ENCODE measurements around the gene TNFSF15. TPM values are rescaled to one million over a fixed set of nuclear protein-coding genes. Genes with fewer than 3 reads are reported as not detected.

TNFSF15 gene
- total and polyA plus RNA-seq, 3 donors from 2014 or later: 0.06 to 0.40 TPM; not detected in 1

DNA sequence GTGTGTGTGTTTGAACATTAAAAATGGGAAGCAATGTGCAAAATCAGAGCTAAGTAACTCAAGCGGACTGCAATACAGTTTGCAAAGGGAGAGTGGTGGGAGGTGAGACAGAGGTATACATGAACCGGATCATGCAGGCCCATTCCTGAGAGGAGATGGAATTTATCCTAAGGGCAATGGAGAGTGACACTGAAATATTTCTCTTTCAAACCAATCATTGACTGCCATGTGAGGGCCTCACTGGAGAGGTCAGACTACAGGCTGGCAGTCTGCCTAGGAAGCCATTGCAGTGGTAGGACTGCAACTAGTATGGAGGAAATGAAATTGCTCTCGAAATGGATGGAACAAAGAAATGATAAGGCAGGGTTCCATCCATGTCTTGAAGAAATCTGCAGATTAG is 34.8 kb downstream of the TNFSF15 start:
- Histone ChIP-seq H3K4me1 (no peaks in the 10 kb centered on the region), H3K27me3 (no peaks in the 10 kb centered on the region), H3K36me3 (ENCODE audit: low read depth, missing control alignments) (no peaks in the 10 kb centered on the region), H3K4me3 (no peak overlapping the region), H3K9me3 (no peaks in the 10 kb centered on the region), H3K27ac (no peak overlapping the region)
- intact Hi-C loops (cut with DNase I; ENCODE audit: low total_unique reads): no loop called here
- WGBS, 2 donors: 90 to 94% methylated on average over 3 of the region's 3 CpGs
- DNase-seq: no peak
- TF ChIP-seq, protein P1, sequence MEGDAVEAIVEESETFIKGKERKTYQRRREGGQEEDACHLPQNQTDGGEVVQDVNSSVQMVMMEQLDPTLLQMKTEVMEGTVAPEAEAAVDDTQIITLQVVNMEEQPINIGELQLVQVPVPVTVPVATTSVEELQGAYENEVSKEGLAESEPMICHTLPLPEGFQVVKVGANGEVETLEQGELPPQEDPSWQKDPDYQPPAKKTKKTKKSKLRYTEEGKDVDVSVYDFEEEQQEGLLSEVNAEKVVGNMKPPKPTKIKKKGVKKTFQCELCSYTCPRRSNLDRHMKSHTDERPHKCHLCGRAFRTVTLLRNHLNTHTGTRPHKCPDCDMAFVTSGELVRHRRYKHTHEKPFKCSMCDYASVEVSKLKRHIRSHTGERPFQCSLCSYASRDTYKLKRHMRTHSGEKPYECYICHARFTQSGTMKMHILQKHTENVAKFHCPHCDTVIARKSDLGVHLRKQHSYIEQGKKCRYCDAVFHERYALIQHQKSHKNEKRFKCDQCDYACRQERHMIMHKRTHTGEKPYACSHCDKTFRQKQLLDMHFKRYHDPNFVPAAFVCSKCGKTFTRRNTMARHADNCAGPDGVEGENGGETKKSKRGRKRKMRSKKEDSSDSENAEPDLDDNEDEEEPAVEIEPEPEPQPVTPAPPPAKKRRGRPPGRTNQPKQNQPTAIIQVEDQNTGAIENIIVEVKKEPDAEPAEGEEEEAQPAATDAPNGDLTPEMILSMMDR (IDR thresholded peaks at IDR 0.05): no peak
- TF ChIP-seq POLR2A (IDR thresholded peaks at IDR 0.05): no peak

DNA sequence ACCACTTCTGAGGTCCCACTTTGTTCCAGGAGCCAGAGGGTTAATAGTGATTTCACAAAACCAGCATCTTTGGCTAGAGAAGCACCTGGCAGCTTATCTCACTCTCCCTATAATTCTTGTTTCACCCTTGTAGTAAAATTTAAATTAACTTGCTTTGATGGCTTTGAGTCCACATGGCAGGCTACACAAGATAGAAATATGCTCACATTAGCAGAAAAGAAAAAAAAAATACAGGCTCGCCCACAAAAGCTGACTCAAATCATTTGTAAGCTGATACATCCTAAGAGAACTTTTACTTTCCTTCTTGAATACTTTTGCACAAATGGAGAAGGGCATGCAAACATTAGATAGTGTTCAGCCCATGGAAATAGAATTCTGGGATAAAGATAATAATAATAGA is 36.2 kb downstream of the TNFSF15 start:
- no peak for DNase-seq
- Histone ChIP-seq H3K4me1 (no peaks in the 10 kb centered on the region), H3K27ac (no peak overlapping the region), H3K4me3 (no peak overlapping the region), H3K27me3 (no peaks in the 10 kb centered on the region), H3K36me3 (ENCODE audit: low read depth, missing control alignments) (no peaks in the 10 kb centered on the region), H3K9me3 (no peaks in the 10 kb centered on the region)
- intact Hi-C loops (cut with DNase I; ENCODE audit: low total_unique reads): no loop called here
- 48 to 49% methylated on average over 1 of the region's 1 CpG for WGBS, 2 donors
- no peak for TF ChIP-seq POLR2A (IDR thresholded peaks at IDR 0.05)
- TF ChIP-seq, protein P1 (IDR thresholded peaks at IDR 0.05): no peak

DNA sequence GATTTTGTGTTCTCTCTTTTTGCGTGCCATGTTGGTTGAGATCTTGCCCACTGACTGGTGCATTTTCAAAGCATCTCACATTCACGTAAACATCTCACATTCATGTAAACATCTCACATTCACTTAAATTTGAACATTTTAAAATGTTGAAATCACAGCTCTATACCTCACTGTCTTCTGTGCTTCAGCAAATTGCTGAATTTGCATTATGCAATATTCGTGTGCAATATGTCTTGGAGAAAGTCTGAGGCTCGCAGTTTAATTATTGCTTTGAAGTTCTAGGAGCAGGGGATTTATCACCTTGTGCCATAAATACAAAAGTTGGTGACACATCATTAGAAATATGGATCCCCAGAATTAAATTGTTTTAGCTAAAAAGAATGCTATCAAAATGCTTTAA is 42.6 kb downstream of the TNFSF15 start:
- intact Hi-C loops (cut with DNase I; ENCODE audit: low total_unique reads): no loop called here
- DNase-seq: no peak
- TF ChIP-seq, protein P1 (IDR thresholded peaks at IDR 0.05): no peak
- TF ChIP-seq POLR2A (IDR thresholded peaks at IDR 0.05): no peak
- no peaks in the 10 kb centered on the region for H3K4me1 ChIP-seq
- H3K27ac ChIP-seq: no peak overlapping the region
- no peak overlapping the region for H3K4me3 ChIP-seq
- H3K27me3 ChIP-seq: no peaks in the 10 kb centered on the region
- H3K9me3 ChIP-seq: no peaks in the 10 kb centered on the region
- 73% methylated on average over 4 of the region's 4 CpGs for WGBS, 2 donors
- H3K36me3 ChIP-seq (ENCODE audit: low read depth, missing control alignments): no peaks in the 10 kb centered on the region

DNA sequence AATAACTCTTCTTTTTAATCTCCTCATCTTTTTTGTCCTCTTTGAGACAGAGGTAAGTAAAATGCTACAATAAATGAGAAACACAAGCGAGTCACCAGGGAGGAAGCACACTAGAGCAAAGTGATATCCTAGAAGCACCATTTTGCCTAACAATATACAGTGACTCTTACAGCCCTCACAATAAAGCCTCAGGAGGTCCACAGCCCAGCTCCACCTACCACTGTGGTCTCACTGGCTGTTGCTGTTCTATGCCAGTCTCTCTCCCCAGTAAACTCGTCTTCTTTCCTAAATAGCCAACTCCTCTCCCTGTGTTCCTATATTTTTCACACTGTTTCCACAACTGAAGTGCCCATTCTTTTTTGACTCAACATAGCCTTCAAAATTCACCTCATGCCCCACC is 44.3 kb downstream of the TNFSF15 start:
- H3K36me3 ChIP-seq (ENCODE audit: low read depth, missing control alignments): no peaks in the 10 kb centered on the region
- no peak overlapping the region for H3K27ac ChIP-seq
- H3K9me3 ChIP-seq: no peaks in the 10 kb centered on the region
- 89 to 98% methylated on average over 2 of the region's 2 CpGs for WGBS, 2 donors
- no peak for TF ChIP-seq POLR2A (IDR thresholded peaks at IDR 0.05)
- TF ChIP-seq, protein P1 (IDR thresholded peaks at IDR 0.05): no peak
- H3K27me3 ChIP-seq: no peaks in the 10 kb centered on the region
- intact Hi-C loops (cut with DNase I; ENCODE audit: low total_unique reads): no loop called here
- H3K4me3 ChIP-seq: no peak overlapping the region
- DNase-seq: no peak
- no peaks in the 10 kb centered on the region for H3K4me1 ChIP-seq

DNA sequence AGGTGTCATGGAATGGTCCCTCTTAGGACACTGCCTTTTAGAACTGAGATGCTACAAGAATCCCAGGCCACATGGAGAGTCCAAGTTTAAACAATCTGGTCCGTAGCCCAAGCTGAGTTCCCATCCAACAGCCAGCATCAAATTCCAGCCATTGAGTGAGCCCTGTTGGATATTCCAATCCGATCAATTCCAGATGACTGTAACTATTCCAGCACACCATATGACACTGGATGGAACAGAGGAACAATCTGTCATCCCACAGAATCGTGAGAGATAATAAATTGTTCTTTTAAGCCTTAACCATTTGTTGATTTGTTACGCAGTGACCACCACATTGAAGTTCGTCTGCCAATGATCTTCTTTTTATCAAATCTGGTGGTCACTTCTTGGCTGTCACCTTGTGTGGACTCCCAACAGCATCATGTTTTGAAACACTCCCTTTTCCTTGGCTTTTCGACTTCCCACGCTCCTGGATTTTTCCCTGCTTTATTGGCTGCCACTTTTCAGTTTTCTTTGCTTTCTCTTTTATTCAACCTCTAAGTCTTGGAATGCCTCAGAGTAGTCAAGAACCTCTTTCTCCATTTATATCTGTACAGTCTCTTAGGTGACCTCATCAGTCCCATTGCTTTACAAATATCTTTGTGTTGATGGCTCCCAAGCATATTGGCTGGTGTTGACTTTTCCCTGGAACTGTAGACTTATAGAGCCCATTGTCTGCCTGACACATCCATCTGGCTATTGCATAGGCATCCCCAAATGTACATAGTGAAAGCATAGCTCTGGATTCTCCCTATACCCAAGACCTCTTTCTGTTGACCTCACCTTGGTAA is 46.1 kb downstream of the TNFSF15 start:
- intact Hi-C loops (cut with DNase I; ENCODE audit: low total_unique reads): no loop called here
- Histone ChIP-seq H3K27ac (no peak overlapping the region), H3K36me3 (ENCODE audit: low read depth, missing control alignments) (no peaks in the 10 kb centered on the region), H3K4me3 (no peak overlapping the region), H3K9me3 (no peaks in the 10 kb centered on the region), H3K4me1 (no peaks in the 10 kb centered on the region), H3K27me3 (no peaks in the 10 kb centered on the region)
- 86 to 91% methylated on average over 7 of the region's 7 CpGs for WGBS, 2 donors
- TF ChIP-seq, protein P1 (IDR thresholded peaks at IDR 0.05): no peak
- no peak for TF ChIP-seq POLR2A (IDR thresholded peaks at IDR 0.05)
- no peak for DNase-seq
